Progenitor cell of endocrine pancreas (in vitro differentiated cells): Measurements from ENCODE around the gene MARVELD2. TPM values are rescaled to one million over a fixed set of nuclear protein-coding genes. Genes with fewer than 3 reads are reported as not detected.
"Not testable (repeated sequence)": the region's sequence is repeated elsewhere in the genome, so short reads cannot be mapped to it uniquely, and the experiment has no call there.

ENCODE experiments used
- DNase-seq: peaks from one replicate; pipeline ENCODE4 v3.0.0; 2021; ENCODE audit warnings: low spot score; ENCODE audit not compliant: unreplicated experiment
- H3K27ac Mint-ChIP-seq: 2 replicates; pipeline ENCODE4 v1.8.0; 2021; ENCODE audit warnings: mild to moderate bottlenecking, moderate library complexity, mixed read lengths
- H3K27me3 Mint-ChIP-seq: 2 replicates; pipeline ENCODE4 v1.8.0; 2021; ENCODE audit warnings: mixed read lengths
- H3K36me3 Mint-ChIP-seq: 2 replicates; pipeline ENCODE4 v1.8.0; 2022; ENCODE audit warnings: mixed read lengths; ENCODE audit not compliant: insufficient read depth
- H3K4me1 Mint-ChIP-seq: 2 replicates; pipeline ENCODE4 v1.8.0; 2021; ENCODE audit warnings: low read depth, mixed read lengths
- H3K4me3 Mint-ChIP-seq: 2 replicates; pipeline ENCODE4 v1.8.0; 2021; ENCODE audit warnings: low read depth, mild to moderate bottlenecking, moderate library complexity, mixed read lengths
- H3K9me3 Mint-ChIP-seq: 2 replicates; pipeline ENCODE4 v1.8.0; 2021; ENCODE audit warnings: low read depth, mixed read lengths
- CTCF ChIP-seq: fragments of 200-600 bp; sonication (generic); IDR thresholded peaks from one replicate; pipeline ENCODE4 v1.5.0; 2021; ENCODE audit warnings: antibody characterized with exemption, mild to moderate bottlenecking; ENCODE audit not compliant: unreplicated experiment
- long read RNA-seq: library from polyadenylated mRNA; unstranded; transcript quantifications from one replicate; pipeline ENCODE4 v2.0.0, GENCODE V29; 2020
- total RNA-seq: library from RNA; stranded (reverse); gene quantifications from 2 replicates; pipeline ENCODE4 v1.2.1, GENCODE V29; 2021

The MARVELD2 gene
- 67.0 and 71.6 TPM in 2 replicates for total RNA-seq
- long read RNA-seq, transcript MARVELD2-205 (6 exons, 1,908 nt): major isoform, 21 of 130 reads
- long read RNA-seq, transcript MARVELD2-201 (7 exons, 2,153 nt): minor isoform, 12 of 130 reads
- long read RNA-seq, partial matches to known transcripts: 71 of 130 reads
- long read RNA-seq, other reads (novel, unspliced or antisense): 26 of 130 reads

- H3K27me3 Mint-ChIP-seq: no peaks in the 10 kb centered on the region
- peak within 1 kb of the TSS; percentile 99 for H3K27ac Mint-ChIP-seq
- DNase-seq: peak; percentile 86
- peaks cover 4% of the 10 kb centered on the region for H3K9me3 Mint-ChIP-seq
- peak within 1 kb of the TSS; percentile 98 for H3K4me3 Mint-ChIP-seq
- TF ChIP-seq CTCF: peak; percentile 56
- H3K4me1 Mint-ChIP-seq: peaks cover 18% of the 10 kb centered on the region
- H3K36me3 Mint-ChIP-seq: peaks cover 26% of the 10 kb centered on the region
These were observed at the start of gene MARVELD2 for GRCh38 chr5:69414885-69415583. MARVELD2 (plus strand) TSS chr5:69415116; CDS start chr5:69419386, 4,270 bp downstream.

- Mint-ChIP-seq H3K4me3 (peak overlapping the region; percentile 90), H3K36me3 (peaks cover 10% of the 10 kb centered on the region), H3K27ac (peak overlapping the region; percentile 99), H3K27me3 (no peaks in the 10 kb centered on the region), H3K9me3 (no peaks in the 10 kb centered on the region), H3K4me1 (peaks cover 18% of the 10 kb centered on the region)
- no peak for DNase-seq
- no peak for TF ChIP-seq CTCF
These were observed 47.1 kb upstream of the MARVELD2 start for GRCh38 chr5:69367697-69368279.

- Mint-ChIP-seq H3K27ac (peak overlapping the region; percentile 99), H3K36me3 (peaks cover 11% of the 10 kb centered on the region), H3K27me3 (no peaks in the 10 kb centered on the region), H3K4me3 (peak overlapping the region; percentile 90), H3K9me3 (no peaks in the 10 kb centered on the region), H3K4me1 (peaks cover 18% of the 10 kb centered on the region)
- no peak for TF ChIP-seq CTCF
- DNase-seq: no peak
These were observed 46.2 kb upstream of the MARVELD2 start for GRCh38 chr5:69368458-69369339.

GRCh38 chr5:69369340-69370121, 45.4 kb upstream of the MARVELD2 start, which contains the start of the genes AK6, RAD17 and TAF9:
AK6 (minus strand) TSS chr5:69369520; CDS start chr5:69369490, 30 bp downstream.
RAD17 (plus strand) TSS chr5:69369818; CDS start chr5:69372209, 2,391 bp downstream.
TAF9 (minus strand) TSS chr5:69369520; CDS start chr5:69365737, 3,783 bp downstream.
- Mint-ChIP-seq H3K4me1 (peaks cover 18% of the 10 kb centered on the region), H3K27me3 (no peaks in the 10 kb centered on the region), H3K4me3 (peak within 1 kb of the TSS; percentile 90), H3K27ac (peak within 1 kb of the TSS; percentile 100), H3K9me3 (no peaks in the 10 kb centered on the region), H3K36me3 (peaks cover 12% of the 10 kb centered on the region)
- TF ChIP-seq CTCF: no peak
- peak; percentile 80 for DNase-seq

- peak overlapping the region; percentile 90 for H3K4me3 Mint-ChIP-seq
- DNase-seq, H3K27me3 Mint-ChIP-seq, H3K9me3 Mint-ChIP-seq: not testable (repeated sequence)
- peak overlapping the region; percentile 100 for H3K27ac Mint-ChIP-seq
- H3K4me1 Mint-ChIP-seq: peaks cover 18% of the 10 kb centered on the region
- H3K36me3 Mint-ChIP-seq: peaks cover 12% of the 10 kb centered on the region
These were observed 44.6 kb upstream of the MARVELD2 start for GRCh38 chr5:69370335-69370734.
